HG03196 (cell line): ENCODE data around the gene SLC25A23.

Experiments
- ATAC-seq: cut with Tn5 transposase; IDR thresholded peaks from one replicate; pipeline ENCODE4 v1.9.1; 2021; ENCODE audit not compliant: unreplicated experiment

SLC25A23 gene

DNA sequence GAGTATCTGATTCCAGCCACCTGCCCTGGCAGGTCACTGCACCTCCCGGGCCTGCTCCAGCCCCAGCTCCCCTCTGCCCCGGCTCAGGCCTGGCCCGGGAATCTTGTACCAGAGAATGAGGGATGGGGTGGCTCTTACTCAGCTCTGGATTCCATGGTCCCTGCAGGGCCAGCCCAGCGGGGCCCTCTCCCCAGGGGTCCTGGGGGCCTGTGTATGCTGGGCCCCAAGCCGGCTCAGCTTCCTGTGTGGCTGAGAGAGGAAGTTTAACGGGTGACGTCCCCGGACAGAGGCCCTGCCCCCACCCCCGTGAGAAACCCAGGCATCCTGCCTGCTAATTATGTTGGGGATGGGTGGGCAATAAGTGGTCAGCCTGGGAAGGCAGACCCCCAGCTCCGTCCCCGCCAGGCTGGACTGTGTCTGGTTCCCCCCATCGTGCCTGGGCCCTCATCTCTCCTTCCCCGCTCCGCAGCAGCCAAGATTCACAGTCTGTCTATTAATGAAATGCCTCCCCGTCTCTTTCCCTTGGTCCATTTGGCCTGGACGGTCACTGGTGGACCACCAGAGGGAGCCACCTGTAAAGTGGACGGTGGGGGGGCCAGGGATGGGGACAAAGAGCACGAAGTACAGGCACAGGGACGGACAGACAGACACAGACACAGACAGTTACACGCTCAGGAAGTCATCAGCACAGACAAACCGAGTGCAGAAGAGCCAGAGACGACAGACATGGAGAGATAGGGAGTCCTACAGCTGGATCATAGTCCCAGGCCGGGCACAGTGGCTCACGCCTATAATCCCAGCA, 22.1 kb upstream of the SLC25A23 start, which contains the start of gene DENND1C:
TSS of gene DENND1C (minus strand) at position 247 of the 802 bp plus-strand sequence. CDS start at position 155, 92 bp downstream.
- peak; percentile 70 for ATAC-seq

DNA sequence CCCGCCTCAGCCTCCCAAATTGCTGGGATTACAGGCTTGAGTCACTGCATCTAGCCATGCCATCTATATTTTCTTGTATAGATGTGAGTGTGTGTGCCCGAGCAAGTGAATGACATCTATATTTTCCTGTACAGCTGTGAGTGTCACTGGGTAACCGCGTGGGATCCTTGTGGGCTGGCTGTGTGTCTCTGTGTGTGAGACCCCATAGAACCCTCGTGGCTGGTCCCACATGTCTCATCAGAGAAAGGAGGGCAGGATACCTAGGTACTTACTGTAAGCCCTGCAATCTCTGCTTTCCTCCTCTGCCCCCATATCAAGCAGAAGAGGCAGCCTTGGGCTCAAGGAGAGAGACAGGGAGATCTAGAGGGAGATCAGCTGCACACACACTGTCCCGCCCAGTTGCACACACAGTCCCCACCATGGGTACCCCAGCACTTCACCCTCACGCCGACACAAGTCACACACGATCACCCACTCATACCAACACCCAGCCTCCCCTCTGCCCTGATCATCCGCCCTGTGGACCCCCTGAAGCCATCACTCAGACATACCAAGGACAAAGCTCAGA, 21.3 kb upstream of the SLC25A23 start:
- ATAC-seq = no peak

DNA sequence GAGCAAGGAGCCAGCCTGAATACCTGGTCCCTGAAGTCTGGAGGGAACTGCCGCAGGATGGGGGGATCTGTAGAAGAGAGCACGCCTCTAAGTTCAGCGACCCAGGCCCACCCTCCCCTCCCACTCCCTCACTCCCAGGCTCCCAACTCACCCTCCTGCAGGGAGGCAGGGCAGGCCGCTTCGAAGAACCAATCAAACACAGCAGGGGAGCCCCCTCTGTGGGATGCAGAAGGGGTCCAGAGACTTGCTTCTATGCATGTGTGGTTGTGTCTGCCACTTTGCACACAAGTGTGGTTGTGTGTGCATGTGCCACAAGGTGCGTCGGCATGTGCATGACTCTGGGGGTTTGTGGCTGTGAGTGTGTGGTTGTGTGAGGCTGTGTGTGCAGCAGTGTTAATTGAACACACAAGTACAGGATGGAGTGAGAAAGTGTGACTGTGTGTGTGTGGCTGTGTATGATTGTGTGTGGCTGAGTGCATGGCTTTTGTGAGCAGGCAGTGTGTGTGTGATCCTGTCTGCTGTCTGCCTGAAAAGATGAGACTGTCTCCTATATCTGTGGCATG, 20.3 kb upstream of the SLC25A23 start:
- no peak for ATAC-seq

DNA sequence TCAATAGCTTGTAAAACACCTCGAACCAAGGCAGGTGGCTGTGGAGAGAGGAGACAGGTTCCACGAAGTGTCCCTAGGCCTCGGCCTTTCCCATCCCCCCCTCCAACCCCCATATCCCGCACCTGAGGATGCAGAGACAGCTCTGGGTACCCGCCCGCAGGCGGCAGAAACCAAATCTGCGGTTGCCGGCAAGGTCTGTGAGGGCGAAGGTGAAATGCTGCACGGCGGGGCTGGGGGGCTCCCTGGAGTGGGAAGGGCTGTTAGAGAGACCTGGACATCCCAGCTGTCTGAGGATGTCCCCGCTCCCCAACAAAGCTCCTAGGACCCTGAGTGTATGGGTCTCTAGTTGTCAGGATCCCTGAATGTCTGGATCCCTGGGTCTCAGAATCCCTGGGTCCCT, 19.2 kb upstream of the SLC25A23 start:
- no peak for ATAC-seq

DNA sequence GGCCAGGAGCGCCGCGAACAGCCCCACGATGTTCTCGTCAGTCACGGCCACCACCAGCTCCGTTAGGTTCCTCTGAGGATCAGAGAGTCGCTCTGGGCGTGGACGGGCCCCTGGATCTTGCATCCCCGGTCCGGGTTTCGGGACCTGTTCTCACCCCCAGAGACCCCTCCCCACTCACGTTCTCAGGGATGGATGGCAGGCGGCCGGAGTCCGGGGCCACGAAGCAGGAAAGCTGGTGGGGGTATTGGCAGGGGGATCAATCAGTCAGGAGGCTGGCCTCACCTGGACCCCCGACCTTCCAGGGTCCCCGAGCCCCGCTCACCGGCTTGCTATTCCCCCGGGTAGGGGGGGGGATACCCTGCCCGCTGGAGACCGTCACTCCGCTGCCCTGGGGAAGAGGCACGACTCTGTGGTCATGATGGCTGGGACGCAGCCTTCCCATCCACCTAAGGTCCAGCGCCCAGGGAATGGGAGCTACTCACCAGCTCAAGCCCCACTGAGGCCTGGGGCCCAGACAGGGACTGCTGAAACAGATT, 17.4 kb upstream of the SLC25A23 start:
- no peak for ATAC-seq

DNA sequence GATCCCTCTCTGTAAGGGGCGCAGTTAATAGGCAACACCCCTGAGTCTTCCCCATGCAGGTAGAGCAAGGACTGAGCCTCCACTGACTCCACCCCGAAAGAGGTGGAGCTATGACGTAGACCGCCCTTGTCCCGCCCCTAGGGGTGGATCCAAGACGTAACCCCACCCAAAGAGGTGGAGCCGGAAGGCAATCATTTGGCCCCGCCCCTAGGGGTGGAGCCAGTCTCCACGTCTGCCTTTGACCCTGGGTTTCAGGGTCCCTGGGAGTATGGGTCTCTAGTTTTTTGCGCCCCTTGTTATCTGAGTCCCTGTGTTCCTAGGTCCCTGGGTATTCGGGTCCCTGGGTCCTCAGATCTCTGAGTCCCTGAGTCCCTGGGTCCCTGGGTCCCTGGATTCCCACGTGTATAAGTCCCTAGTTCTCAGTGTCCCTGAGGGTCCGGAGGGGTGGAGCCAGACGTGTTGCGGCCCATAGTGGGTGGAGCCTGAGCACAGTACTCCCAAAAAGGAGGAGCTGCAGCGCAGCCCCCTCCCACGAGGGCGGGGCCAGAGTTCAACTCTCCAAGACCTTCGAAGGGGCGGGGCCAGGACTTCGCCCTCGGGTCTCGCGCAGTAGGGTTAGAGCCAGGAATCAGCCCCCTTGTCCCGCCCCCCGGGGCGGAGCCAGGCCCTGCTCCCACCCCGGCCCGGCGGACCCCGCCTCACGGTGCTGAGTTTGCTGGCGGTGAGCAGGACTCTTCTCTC, 16.7 kb upstream of the SLC25A23 start:
- no peak for ATAC-seq

DNA sequence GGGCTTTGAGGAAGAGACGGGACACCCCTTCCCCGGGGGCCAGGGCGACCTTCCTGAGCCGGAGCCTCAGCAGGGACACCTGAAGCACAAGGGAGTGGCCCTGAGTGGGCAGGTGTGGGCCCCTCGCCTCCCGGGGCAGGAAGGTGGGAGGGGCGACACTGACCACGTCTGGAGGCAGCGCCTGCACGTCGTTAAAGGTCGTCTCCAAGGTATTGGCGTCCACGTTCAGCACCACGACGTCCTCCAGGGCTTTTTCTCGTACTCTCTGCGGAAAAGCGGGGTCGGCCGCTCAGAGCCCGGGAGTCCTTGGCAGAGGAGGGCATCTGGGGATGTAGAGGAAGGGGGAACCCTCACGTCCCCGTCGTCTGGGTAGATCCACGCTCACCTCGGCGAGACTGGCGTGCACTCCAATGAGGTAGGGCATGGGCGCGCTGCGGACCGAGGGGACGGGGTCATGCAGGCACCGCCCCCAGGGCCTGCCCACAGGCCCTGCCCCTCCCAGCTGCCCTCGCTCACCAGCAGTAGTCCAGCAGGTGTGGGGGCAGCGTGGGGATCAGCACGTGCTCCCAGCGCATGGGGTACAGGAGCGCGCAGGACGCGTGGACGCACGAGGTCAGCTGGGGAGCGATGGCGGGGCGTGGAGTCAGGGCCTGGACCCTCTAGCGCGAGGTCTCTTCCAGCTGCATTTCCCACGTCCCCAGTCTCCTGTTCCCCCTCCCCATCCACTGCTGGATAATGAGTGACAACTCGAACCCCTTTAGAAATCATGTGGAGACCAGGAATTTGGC, 15.9 kb upstream of the SLC25A23 start:
- no peak for ATAC-seq

DNA sequence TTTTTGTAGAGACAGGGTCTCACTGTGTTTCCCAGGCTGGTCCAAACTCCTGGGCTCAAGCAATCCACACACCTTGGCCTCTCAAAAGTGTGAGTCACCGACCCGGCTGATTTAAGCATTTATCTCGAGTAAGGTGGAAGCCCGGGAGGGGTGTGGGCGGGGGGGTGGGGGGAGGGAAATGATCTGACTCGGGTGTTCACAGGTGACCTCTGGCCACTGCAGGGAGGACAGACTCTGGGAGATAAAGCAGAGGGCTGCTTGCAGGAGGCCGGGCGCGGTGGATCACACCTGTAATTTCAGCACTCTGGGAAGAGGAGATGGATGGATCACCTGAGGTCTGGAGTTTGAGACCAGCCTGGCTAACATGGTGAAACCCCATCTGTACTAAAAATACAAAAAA, 14.1 kb upstream of the SLC25A23 start:
- no peak for ATAC-seq

DNA sequence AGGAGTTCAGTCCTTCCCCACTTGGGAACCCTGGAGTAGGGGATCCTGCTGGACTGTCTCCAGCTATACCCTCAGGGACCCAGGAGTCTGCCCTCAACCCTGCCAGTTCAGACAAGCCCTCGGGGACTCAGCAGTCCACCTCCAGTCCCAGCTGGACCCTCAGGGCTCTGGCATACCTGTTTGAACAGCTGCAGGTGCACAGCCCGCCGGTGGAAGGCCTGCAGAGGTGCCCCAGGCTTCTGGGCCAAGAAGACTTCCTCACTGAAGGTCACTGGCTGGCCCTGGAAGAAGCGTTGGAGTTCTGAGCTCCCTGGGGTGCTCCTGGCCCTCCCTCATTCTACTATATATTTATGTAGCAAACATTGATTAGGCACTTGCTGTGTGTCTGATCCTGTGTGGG, 13.1 kb upstream of the SLC25A23 start:
- ATAC-seq = no peak

DNA sequence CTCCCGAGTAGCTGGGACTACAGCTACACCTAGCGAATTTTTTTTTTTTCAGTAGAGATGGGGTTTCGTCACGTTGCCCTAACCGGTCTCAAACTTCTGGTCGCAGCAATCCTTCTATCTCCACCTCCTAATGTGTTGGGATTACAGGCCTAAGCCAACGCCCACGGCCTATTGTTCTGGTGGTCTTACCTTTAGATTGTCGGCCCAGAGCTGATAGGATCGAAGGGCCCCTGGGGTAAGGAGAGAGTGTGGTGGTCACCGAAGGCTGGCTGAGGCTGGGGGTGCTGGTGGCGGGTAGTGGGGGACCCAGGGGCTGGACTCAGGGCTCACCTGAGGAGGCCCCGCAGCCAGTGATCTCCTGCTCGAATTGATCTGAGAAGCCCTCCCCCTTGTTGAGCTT, 11.5 kb upstream of the SLC25A23 start:
- ATAC-seq = no peak

DNA sequence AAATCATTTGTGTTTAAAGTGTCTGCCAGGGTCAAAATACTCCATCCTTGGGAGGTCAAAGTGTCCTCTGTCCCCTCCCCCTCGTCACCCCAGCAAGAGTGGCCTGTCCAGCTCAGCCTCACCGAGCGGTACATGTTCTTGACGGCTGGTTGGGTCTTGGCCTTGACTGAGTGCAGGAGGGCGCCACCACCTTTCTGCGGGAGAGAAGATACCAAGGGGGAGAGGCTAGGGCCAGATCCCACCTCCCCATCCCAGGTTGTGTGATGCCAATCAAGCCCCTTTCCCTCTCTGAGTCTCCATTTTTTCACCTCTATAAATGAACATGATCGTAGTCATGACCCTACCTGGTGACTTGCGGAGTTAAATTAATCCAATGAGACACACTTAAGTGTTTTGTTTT, 10.6 kb upstream of the SLC25A23 start:
- no peak for ATAC-seq

DNA sequence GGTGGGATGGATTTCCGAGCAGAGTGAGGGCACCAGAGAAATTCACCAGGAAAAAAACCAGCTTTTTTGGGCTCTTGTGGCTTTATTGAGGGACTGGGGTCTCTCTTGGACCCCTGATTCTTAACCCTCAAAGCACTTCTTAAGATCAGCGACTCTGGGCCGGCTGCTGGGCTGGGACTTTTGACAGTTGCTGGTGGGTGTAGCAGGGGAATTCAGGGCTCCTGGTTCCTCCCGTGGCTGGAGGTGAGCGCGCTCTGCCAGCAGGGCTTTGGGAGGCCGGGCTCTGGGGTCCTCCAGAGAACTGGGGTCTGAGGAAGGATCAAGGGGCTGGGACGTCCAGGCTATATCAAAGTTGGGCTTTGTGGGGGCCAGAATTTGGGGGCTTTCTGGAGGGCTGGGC, 7.8 kb upstream of the SLC25A23 start:
- no peak for ATAC-seq

DNA sequence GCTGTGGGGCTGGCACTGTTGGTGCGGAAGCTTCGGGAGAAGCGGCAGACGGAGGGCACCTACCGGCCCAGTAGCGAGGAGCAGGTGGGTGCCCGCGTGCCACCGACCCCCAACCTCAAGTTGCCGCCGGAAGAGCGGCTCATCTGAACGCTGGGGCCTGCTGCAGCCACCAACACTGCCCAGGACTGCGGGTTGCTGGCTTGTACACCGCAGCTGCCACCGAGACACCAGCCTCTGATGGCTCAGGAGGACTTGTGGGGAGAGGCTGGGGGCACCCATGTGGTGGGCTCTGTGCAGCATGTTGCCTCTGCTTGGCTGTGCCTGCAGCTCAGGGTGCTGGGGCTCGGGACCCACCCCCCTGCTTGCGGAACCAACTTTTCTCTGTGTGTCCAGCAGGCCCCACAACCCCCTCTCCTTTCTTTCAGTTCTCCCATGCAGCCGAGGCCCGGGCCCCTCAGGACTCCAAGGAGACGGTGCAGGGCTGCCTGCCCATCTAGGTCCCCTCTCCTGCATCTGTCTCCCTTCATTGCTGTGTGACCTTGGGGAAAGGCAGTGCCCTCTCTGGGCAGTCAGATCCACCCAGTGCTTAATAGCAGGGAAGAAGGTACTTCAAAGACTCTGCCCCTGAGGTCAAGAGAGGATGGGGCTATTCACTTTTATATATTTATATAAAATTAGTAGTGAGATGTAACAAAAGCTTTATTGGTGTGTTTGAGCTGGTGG, 7.1 kb upstream of the SLC25A23 start:
- ATAC-seq = no peak

DNA sequence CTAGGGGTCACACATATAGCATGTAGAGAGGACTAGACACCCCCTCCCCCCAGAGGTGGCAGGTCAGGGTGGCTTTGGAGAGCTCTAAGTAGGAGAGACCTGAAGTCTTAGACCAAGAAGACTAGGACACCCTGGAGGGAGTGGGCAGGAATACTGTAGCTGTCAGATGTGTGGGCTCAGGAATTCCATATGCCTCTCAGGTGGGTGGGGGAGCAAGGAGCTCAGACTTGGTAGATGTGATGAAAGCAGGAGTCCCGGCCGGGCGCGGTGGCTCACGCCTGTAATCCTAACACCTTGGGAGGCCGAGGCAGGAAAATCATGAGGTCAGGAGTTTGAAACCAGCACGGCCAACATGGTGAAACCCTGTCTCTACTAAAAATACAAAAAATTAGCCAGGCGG, 6.1 kb upstream of the SLC25A23 start:
- no peak for ATAC-seq

DNA sequence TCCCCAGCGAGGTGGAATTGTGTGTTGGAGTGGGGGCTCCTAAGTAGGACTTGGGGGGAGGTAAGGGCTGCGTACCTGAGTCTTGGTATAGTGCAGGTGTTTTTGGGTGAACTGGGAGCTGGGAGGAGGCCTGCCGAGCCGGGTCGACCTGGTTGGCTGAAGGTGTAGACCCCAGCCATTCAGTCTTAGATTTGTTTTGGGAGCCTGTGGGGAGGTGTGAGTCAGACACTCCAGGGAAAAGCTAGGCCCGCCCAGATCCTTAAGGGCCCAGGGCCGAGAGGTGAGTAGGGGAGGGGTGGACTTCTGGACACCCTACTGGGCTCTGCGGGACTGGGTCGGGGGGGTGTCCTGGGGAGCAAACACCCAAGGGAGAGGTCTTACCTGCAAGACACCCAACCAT, 5.4 kb upstream of the SLC25A23 start:
- no peak for ATAC-seq

DNA sequence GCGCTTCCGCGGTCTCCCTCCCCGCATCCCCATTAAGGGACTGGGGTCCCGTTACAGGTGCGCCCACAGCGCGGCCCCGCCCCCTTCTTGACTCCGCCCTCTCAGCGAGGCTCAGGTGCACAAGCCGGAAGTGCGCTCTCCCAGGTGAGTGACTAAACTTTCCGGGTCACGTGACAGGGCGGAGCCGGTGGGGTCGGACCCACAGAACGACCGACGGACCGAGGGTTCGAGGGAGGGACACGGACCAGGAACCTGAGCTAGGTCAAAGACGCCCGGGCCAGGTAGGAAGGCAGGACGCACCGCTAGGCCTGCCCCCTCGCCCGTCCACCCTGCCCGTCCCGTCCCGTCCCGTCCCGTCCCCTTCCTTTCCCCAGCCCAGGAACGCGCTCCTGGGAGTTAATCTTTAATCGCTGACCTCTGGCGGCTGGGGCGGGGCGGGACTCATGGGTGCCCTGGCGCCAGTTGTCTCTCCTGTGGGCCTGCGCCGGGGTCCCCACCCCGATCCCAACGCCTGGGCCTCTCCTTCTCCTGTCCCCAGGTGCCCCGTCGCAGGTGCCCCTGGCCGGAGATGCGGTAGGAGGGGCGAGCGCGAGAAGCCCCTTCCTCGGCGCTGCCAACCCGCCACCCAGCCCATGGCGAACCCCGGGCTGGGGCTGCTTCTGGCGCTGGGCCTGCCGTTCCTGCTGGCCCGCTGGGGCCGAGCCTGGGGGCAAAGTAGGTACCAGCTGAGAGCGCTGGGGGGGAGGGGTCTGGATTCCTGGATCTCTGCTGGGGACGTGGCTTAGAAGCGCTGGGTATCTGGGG, 4.7 kb upstream of the SLC25A23 start, which contains the start of gene CRB3:
TSS of gene CRB3 (plus strand) at position 202 of the 804 bp plus-strand sequence. CDS start at position 633, 431 bp downstream.
- ATAC-seq = no peak

DNA sequence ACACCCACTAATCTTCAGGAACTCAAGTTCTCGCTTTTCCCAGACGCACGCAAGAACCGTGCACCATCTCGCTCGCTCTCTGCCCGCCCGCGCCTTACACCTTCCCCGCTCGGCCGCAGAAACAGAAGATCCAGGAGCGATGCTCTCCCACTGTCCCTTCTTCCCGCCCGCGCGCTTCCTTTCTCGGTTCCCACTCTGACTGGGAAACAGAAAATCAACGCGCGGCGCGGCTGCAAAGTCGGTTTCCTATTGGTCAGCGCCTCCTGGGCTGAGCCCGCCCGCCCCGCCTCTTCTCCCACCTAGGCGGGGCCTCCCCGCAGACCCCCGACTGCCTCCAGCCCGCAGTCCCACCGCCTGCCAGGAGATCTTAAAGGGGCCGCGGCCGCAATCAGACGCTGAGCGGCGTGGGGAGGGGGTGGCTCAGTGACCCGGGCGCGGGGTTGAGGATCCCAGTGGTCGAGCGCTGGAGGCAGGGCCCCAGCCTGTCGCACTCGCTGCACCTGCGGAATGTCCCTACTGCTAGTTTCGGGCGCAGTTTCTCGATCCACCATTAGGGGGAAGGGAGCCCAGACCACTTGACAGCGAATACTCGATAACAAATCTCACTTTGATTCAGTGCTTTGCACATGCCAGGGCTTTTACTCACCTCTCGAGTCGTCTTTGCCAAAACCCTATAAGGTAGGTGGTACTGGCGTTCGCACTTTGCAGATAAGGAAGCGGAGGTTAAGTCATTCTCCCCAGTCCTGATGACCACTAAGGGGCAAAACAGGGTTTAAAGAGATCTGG, 700 bp upstream of the SLC25A23 start:
- peak; percentile 68 for ATAC-seq

DNA sequence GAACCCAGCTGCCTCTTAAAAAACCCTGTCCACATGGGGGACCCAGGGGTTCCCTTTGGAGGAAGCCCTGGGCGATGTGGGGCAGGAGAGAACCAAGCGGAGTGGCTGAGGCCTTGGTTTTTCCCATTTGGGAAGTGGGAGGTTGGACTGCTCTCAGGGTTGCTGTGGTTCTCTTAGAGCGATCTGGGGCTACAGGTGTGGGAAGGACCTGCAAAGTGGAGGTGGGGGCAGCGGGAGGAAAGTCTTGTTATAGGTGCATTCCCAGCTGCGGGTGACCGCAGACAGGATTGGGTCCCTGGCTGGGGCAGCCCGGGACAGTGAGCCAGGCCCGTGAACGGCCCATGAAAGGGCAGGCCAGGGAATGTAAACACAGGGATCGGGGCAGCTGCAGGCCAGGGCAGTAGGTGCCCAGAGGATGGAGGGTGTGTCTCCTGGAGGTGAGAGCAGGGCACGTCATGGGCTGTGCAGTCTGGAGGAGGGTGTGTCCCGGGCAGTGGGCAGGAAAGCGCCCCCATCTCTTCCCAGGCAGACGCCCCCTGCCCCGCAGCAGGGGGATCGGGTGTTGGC, 814 bp downstream of the SLC25A23 start:
- no peak for ATAC-seq
